OCI-LY3 (cell line): ENCODE data around the gene RBBP6.
A peak's percentile ranks its signal among the peaks of the same experiment; 100 is the strongest.

Source experiments
- H2AFZ ChIP-seq: fragments of 200-600, 300-600 bp; shearing (Covaris generic); 2 replicates; pipeline ENCODE4 v1.6.0; 2014; ENCODE audit warnings: antibody characterized with exemption, low read depth, low read length
- H3K27ac ChIP-seq: fragments of 200-600, 300-600 bp; sonication (generic); 2 replicates; pipeline ENCODE4 v1.5.1; 2014; ENCODE audit warnings: mild to moderate bottlenecking, low read length, moderate library complexity, mixed read lengths
- H3K27me3 ChIP-seq: fragments of 200-600, 300-600 bp; sonication (generic); 2 replicates; pipeline ENCODE4 v1.6.1; 2014; ENCODE audit warnings: low read depth, low read length, mixed read lengths
- H3K36me3 ChIP-seq: fragments of 200-600, 300-600 bp; sonication (generic); replicated peaks from 2 replicates; pipeline ENCODE3; 2014; ENCODE audit warnings: low read depth, low read length, mixed read lengths
- H3K4me1 ChIP-seq: fragments of 300-600, 200-600 bp; sonication (generic); 2 replicates; pipeline ENCODE4 v1.6.1; 2014; ENCODE audit warnings: low read length, mixed read lengths
- H3K4me2 ChIP-seq: fragments of 200-600, 300-600 bp; sonication (generic); 2 replicates; pipeline ENCODE4 v1.6.1; 2014; ENCODE audit warnings: low read length, mixed read lengths
- H3K4me3 ChIP-seq: fragments of 300-600, 200-600 bp; sonication (generic); 2 replicates; pipeline ENCODE4 v1.5.1; 2014; ENCODE audit warnings: antibody characterized with exemption, mild to moderate bottlenecking, low read length, moderate library complexity
- H3K79me2 ChIP-seq: fragments of 300-600, 200-600 bp; shearing (Covaris generic); 2 replicates; pipeline ENCODE4 v1.6.1; 2014; ENCODE audit warnings: mild to moderate bottlenecking, low read length, mixed read lengths
- H3K9ac ChIP-seq: fragments of 300-600, 200-600 bp; shearing (Covaris generic); 2 replicates; pipeline ENCODE4 v1.6.0; 2014; ENCODE audit warnings: mild to moderate bottlenecking, low read length, moderate library complexity
- H3K9me3 ChIP-seq: fragments of 200-600, 300-600 bp; shearing (Covaris generic); 2 replicates; pipeline ENCODE4 v1.6.1; 2014; ENCODE audit warnings: low read length, mixed read lengths; ENCODE audit not compliant: insufficient read depth
- H4K20me1 ChIP-seq: fragments of 200-600, 300-600 bp; sonication (generic); 2 replicates; pipeline ENCODE4 v1.6.1; 2016; ENCODE audit warnings: low read length, mixed read lengths; ENCODE audit not compliant: insufficient read depth
- EZH2phosphoT487 ChIP-seq: fragments of 200-600 bp; shearing (Covaris generic); IDR thresholded peaks from 2 replicates; pipeline ENCODE4 v1.6.1; 2018; ENCODE audit warnings: antibody characterized with exemption, mixed run types, low read depth
- TF ChIP-seq, protein P1 (sequence below): fragments of 200-600, 300-600 bp; sonication (generic); IDR thresholded peaks from 2 replicates; pipeline ENCODE4 v1.5.1; 2014; ENCODE audit warnings: antibody characterized with exemption, low read length, low read depth

Gene RBBP6

DNA sequence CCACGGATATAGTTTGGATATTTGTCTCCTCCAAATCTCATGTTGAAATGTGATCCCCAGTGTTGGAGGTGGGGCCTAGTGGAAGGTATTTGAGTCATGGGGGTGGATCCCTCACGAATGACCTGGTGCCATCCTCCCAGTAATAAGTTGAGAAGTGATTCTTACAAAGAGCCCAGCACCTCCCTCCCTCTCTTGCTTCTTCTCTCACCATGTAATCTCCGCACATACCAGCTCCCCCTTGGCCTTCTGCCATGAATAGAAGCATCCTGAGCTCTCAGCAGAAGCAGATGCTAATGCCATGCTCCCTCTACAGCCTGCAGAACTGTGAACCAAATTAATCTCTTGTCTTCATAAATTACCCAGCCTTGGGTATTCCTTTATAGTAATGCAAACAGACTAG lies 41.9 kb upstream of the RBBP6 start:
- Histone ChIP-seq H3K27ac (no peak overlapping the region), H2AFZ (no peak overlapping the region), H3K4me1 (no peaks in the 10 kb centered on the region), H3K9ac (no peak overlapping the region), H4K20me1 (no peaks in the 10 kb centered on the region), H3K79me2 (no peaks in the 10 kb centered on the region), H3K4me2 (no peak overlapping the region), H3K27me3 (no peaks in the 10 kb centered on the region), H3K4me3 (no peak overlapping the region), H3K9me3 (no peaks in the 10 kb centered on the region), H3K36me3 (no peaks in the 10 kb centered on the region)
- TF ChIP-seq, protein P1, sequence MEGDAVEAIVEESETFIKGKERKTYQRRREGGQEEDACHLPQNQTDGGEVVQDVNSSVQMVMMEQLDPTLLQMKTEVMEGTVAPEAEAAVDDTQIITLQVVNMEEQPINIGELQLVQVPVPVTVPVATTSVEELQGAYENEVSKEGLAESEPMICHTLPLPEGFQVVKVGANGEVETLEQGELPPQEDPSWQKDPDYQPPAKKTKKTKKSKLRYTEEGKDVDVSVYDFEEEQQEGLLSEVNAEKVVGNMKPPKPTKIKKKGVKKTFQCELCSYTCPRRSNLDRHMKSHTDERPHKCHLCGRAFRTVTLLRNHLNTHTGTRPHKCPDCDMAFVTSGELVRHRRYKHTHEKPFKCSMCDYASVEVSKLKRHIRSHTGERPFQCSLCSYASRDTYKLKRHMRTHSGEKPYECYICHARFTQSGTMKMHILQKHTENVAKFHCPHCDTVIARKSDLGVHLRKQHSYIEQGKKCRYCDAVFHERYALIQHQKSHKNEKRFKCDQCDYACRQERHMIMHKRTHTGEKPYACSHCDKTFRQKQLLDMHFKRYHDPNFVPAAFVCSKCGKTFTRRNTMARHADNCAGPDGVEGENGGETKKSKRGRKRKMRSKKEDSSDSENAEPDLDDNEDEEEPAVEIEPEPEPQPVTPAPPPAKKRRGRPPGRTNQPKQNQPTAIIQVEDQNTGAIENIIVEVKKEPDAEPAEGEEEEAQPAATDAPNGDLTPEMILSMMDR = no peak
- no peak for TF ChIP-seq EZH2phosphoT487

DNA sequence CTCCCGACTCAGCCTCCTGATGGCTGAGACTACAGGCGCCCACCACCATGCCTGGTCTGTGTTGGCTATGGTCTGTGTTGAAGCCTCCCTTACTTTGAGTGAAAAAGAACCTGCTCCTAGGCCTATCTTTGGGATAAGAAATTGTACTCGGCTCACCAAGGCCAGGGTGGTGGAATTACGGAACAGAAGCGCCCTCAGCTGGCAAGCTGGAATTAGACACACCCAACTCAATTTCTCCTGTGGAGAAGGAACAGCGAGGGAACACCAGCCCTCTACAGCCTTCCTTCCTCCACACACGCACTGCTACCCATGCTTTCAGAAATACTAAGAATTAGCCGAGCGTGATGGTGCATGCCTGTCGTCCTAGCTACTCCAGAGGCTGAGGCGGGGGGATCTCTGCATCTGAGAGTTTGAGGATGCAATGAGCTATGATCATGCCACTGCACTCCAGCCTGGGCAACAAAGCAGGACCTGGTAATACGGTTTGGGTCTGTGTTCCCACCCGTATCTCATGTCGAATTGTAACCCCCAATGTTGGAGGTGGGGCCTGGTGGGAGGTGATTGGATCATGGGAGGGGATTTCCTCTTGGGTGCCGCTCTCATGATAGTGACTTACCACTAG lies 40.1 kb upstream of the RBBP6 start:
- H3K27me3 ChIP-seq = no peaks in the 10 kb centered on the region
- no peaks in the 10 kb centered on the region for H3K79me2 ChIP-seq
- H2AFZ ChIP-seq = no peak overlapping the region
- H3K36me3 ChIP-seq = no peaks in the 10 kb centered on the region
- H3K9me3 ChIP-seq = no peaks in the 10 kb centered on the region
- no peak overlapping the region for H3K9ac ChIP-seq
- no peaks in the 10 kb centered on the region for H4K20me1 ChIP-seq
- no peak overlapping the region for H3K4me2 ChIP-seq
- no peak for TF ChIP-seq EZH2phosphoT487
- TF ChIP-seq, protein P1 = peak; percentile 67
- H3K27ac ChIP-seq = no peak overlapping the region
- no peak overlapping the region for H3K4me3 ChIP-seq
- no peaks in the 10 kb centered on the region for H3K4me1 ChIP-seq

DNA sequence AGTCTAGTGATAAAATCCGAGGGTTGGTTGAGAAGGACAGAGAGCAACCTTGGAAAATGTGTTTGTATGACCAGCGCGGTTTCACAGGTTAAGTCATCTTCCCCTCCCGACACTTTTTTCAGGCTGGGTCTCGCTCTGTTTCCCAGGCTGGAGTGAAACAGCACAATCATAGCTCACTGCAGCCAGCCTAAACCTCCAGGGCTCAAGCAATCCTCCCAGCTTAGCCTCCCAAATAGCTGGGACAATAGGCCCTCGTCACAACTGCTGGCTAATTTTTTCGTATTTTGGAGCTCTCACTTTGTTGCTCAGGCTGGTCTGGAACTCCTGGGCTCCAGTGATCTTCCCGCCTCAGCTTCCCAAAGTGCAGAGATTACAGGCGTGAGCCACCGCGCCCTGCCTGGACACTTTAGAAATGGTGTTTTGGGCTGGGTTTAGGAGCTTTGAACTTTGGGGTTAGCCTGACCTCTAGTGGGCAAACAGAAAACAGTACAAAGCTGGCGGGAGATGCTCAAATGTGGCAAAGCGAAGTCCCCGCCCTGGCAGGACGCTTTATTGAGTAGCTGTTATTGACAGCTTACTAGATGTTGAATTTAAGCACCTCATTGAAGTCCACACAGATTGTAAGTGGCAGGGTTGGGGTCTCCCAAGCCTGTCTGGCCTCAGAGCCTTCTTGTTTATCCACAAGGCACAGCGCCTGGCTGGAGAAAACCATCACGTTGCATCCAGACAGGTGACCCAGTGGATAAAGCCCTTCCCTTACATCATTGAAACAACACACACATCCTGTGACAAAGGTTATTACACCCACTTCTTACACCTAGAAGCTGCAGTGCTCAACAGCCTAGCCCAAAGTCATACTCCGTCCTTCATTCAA lies 34.7 kb upstream of the RBBP6 start:
- Histone ChIP-seq H3K9ac (no peak overlapping the region), H2AFZ (peak overlapping the region; percentile 42; the same call in 1 of the 2 replicates), H4K20me1 (no peaks in the 10 kb centered on the region), H3K27ac (no peak overlapping the region), H3K4me2 (peak overlapping the region; percentile 19), H3K79me2 (no peaks in the 10 kb centered on the region), H3K36me3 (no peaks in the 10 kb centered on the region), H3K27me3 (peaks cover 2% of the 10 kb centered on the region; the same call in 1 of the 2 replicates), H3K4me3 (no peak overlapping the region), H3K9me3 (no peaks in the 10 kb centered on the region), H3K4me1 (peaks cover 3% of the 10 kb centered on the region; the same call in 1 of the 2 replicates)
- TF ChIP-seq, protein P1 = peak; percentile 76
- TF ChIP-seq EZH2phosphoT487 = no peak

DNA sequence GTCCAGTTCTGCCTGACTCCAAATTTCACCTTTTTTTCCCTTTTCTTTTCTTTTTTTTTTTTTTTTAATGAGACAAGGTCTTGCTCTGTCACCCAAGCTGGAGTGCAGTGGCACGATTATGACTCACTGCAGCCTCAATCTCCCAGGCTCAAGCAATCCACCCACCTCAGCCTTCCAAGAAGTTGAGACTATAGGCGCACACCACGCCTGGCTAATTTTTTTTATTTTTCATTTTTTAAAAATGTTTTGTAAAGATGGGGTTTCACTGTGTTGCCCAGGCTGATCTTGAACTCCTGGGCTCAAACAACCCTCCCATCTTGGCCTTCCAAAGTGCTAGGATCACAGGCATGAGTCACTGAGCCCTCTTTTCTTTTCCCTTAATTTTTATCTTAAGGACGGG lies 33.4 kb upstream of the RBBP6 start:
- no peak overlapping the region for H2AFZ ChIP-seq
- peaks cover 3% of the 10 kb centered on the region; the same call in 1 of the 2 replicates for H3K4me1 ChIP-seq
- no peaks in the 10 kb centered on the region for H3K36me3 ChIP-seq
- no peak overlapping the region for H3K9ac ChIP-seq
- H3K27me3 ChIP-seq = peaks cover 7% of the 10 kb centered on the region
- H3K4me3 ChIP-seq = no peak overlapping the region
- no peaks in the 10 kb centered on the region for H4K20me1 ChIP-seq
- H3K79me2 ChIP-seq = no peaks in the 10 kb centered on the region
- TF ChIP-seq, protein P1 = no peak
- no peak for TF ChIP-seq EZH2phosphoT487
- H3K27ac ChIP-seq = no peak overlapping the region
- no peaks in the 10 kb centered on the region for H3K9me3 ChIP-seq
- no peak overlapping the region for H3K4me2 ChIP-seq
